Upper lobe of right lung (tissue), 1 donor: ENCODE results near the gene MRM2. TPM values are rescaled to one million over a fixed set of nuclear protein-coding genes. Genes with fewer than 3 reads are reported as not detected.

Experiments used
- ATAC-seq: fragments of 200-7000 bp; cut with Tn5 transposase; one replicate; pipeline ENCODE4 v1.9.1; 2020; ENCODE audit warnings: mild to moderate bottlenecking, moderate library complexity
- DNase-seq: peaks from one replicate; pipeline ENCODE4 v3.0.0-alpha.2; 2020
- H3K27ac ChIP-seq: fragments of 200-600 bp; one replicate; pipeline ENCODE4 v1.8.0; 2022
- H3K27me3 ChIP-seq: fragments of 200-600 bp; one replicate; pipeline ENCODE4 v1.8.0; 2022; ENCODE audit warnings: mild to moderate bottlenecking
- H3K36me3 ChIP-seq: fragments of 200-600 bp; one replicate; pipeline ENCODE4 v1.8.0; 2022
- H3K4me1 ChIP-seq: fragments of 200-600 bp; one replicate; pipeline ENCODE4 v1.8.0; 2022
- H3K4me3 ChIP-seq: fragments of 200-600 bp; one replicate; pipeline ENCODE4 v1.8.0; 2022; ENCODE audit warnings: mild to moderate bottlenecking
- H3K9me3 ChIP-seq: fragments of 200-600 bp; one replicate; pipeline ENCODE4 v1.8.0; 2022
- intact Hi-C: fragments of 100-400 bp; cut with DNase I; formaldehyde crosslinking; loops from one replicate; pipeline ENCODE4 v1.11.0; 2022
- total RNA-seq: library from RNA; stranded (reverse); fragmentation: NEBNext Ultra II Directional; extraction: Animal tissue kit (Norgen Biotek cat#: 25700); gene quantifications from one replicate; pipeline ENCODE4 v1.2.1, GENCODE V29; 2021
- TF ChIP-seq, protein P1 (sequence below): fragments of 200-600 bp; IDR thresholded peaks from one replicate; pipeline ENCODE4 v1.8.0; 2022; ENCODE audit warnings: antibody characterized with exemption
- donor health status: DM: no; HTN: yes; CAD: no; lungs with severe emphysema.

MRM2 gene
- total RNA-seq, 1 donor from 2014 or later: 23.7 TPM

DNA sequence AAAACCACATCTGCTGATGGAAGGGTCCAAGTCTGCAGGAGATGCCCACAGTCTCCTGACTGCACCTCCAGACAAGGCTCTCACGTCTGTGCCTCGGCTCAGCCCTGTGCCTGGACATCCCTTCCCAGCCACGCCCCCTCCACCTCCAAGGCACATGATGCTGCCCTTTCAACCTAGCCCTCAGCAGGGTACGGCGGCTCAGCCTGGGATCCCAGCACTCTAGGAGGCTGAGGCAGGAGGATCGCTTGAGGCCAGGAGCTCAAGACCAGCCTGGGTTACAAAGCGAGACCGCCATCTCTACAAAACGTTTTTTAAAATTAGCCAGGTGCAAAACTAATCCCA, 23.6 kb downstream of the MRM2 start:
- H3K4me1 ChIP-seq: no peaks in the 10 kb centered on the region
- no peak for ATAC-seq
- no peaks in the 10 kb centered on the region for H3K27me3 ChIP-seq
- H3K36me3 ChIP-seq: peaks cover 88% of the 10 kb centered on the region
- intact Hi-C loops: no loop called here
- TF ChIP-seq, protein P1, sequence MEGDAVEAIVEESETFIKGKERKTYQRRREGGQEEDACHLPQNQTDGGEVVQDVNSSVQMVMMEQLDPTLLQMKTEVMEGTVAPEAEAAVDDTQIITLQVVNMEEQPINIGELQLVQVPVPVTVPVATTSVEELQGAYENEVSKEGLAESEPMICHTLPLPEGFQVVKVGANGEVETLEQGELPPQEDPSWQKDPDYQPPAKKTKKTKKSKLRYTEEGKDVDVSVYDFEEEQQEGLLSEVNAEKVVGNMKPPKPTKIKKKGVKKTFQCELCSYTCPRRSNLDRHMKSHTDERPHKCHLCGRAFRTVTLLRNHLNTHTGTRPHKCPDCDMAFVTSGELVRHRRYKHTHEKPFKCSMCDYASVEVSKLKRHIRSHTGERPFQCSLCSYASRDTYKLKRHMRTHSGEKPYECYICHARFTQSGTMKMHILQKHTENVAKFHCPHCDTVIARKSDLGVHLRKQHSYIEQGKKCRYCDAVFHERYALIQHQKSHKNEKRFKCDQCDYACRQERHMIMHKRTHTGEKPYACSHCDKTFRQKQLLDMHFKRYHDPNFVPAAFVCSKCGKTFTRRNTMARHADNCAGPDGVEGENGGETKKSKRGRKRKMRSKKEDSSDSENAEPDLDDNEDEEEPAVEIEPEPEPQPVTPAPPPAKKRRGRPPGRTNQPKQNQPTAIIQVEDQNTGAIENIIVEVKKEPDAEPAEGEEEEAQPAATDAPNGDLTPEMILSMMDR: no peak
- no peak overlapping the region for H3K27ac ChIP-seq
- H3K9me3 ChIP-seq: no peaks in the 10 kb centered on the region
- no peak for DNase-seq
- H3K4me3 ChIP-seq: no peak overlapping the region

DNA sequence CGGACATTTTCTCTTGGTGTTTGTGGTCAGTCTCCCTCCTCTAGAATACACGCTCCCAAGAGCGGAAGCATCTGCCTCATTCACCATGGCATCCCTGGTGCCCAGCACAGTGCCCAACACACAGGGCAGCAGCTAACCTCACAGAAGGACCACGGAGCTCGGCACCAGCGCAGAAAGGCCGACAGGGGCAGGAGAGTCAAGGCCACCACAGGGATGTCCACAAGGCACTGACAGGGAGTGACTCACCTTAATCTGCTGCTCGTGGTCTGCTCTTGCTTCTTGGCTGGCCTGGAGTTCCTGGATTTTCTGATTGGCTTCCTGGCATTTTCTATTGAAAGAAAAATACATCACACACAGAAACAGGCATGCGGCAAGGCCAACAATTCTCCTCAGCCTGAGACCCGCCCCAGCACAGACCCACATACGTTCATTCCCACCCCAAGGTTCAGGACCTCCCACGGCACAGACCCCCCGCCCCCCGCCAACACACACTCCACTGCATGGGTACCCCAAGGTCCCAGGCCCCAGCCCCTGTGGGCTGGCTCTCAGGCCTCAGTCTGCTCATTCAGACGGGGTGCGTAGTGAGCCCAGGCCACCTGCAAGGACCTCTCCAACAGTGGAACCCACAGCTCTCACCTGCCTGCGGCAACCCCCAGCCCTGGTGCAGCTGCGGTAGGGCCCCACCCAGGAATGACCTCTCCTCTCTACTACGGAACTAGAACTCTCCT, 24.1 kb downstream of the MRM2 start:
- no peaks in the 10 kb centered on the region for H3K27me3 ChIP-seq
- H3K27ac ChIP-seq: no peak overlapping the region
- H3K36me3 ChIP-seq: peaks cover 87% of the 10 kb centered on the region
- no peaks in the 10 kb centered on the region for H3K4me1 ChIP-seq
- TF ChIP-seq, protein P1: no peak
- H3K4me3 ChIP-seq: no peak overlapping the region
- no peaks in the 10 kb centered on the region for H3K9me3 ChIP-seq
- intact Hi-C loops: no loop called here
- ATAC-seq: no peak
- no peak for DNase-seq

DNA sequence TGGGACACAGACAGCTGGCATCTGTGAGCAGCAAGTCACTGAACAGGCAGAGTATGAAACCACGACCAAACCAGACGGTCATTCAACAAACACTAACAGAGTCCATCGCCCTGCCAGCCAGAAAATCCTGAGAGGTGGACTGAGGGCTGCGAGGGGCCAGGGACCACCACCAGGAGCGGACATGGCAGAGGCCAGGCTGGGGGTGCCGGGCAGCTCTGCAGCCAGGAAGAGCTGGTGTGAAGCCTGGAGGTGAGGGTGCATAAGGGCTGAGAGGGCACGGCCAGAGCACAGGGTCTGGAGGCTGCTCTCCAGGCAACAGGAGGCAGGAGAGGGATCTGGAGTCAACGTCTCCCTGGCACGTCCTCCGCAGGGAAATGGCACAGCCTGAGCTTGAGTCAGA, 24.8 kb downstream of the MRM2 start:
- DNase-seq (no peak), ATAC-seq (no peak)
- H3K4me3 ChIP-seq: no peak overlapping the region
- no peaks in the 10 kb centered on the region for H3K9me3 ChIP-seq
- TF ChIP-seq, protein P1: no peak
- H3K27me3 ChIP-seq: no peaks in the 10 kb centered on the region
- H3K4me1 ChIP-seq: no peaks in the 10 kb centered on the region
- H3K27ac ChIP-seq: no peak overlapping the region
- peaks cover 87% of the 10 kb centered on the region for H3K36me3 ChIP-seq
- intact Hi-C loops: no loop called here

DNA sequence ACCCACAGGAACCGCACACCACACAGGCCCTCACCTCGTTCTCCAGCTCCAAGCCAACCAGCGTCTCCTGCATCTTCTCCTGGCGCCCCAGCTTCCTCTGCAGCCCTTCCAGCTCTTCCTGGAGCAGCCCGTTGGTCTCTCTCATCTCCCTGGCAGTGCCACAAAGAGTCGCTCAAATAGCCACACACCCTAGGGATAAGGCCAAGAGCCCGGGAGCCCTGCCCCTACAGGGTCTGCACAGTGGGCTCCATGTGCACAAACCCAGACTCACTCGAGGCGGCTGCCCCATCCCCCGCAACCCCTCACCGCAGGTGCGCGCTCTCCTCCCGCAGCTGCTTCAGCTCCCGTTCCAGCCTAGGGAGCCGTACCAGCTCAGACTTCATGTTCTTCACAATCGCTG, 26.2 kb downstream of the MRM2 start:
- ATAC-seq (no peak), DNase-seq (no peak)
- TF ChIP-seq, protein P1: no peak
- no peak overlapping the region for H3K4me3 ChIP-seq
- no peaks in the 10 kb centered on the region for H3K4me1 ChIP-seq
- no peaks in the 10 kb centered on the region for H3K9me3 ChIP-seq
- intact Hi-C loops: no loop called here
- H3K27ac ChIP-seq: no peak overlapping the region
- H3K36me3 ChIP-seq: peaks cover 84% of the 10 kb centered on the region
- H3K27me3 ChIP-seq: no peaks in the 10 kb centered on the region

DNA sequence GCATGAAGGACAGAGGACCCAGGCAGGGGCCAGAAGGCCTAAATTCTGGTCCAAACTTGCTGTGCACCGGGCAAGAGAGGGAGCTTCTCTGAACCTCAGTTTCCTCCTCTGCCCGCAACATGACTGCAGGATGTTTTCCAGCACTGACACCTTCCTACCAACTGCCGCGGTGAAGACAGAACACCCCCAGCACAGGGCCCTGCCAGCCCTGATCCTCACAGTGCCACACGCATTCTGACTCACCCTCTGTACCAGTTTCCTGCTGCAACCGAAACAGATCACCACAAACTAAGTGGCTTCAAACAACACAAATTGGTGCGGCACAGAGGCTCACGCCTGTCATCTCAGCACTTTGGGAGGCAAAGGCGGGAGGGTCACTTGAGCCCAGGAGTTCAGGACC, 27.4 kb downstream of the MRM2 start:
- H3K9me3 ChIP-seq: no peaks in the 10 kb centered on the region
- no peaks in the 10 kb centered on the region for H3K27me3 ChIP-seq
- no peak for DNase-seq
- H3K4me1 ChIP-seq: no peaks in the 10 kb centered on the region
- H3K36me3 ChIP-seq: peaks cover 77% of the 10 kb centered on the region
- TF ChIP-seq, protein P1: no peak
- intact Hi-C loops: no loop called here
- no peak for ATAC-seq
- H3K27ac ChIP-seq: no peak overlapping the region
- no peak overlapping the region for H3K4me3 ChIP-seq
